Measurements from ENCODE around the gene BOD1L2. TPM values are rescaled to one million over a fixed set of nuclear protein-coding genes. Genes with fewer than 3 reads are reported as not detected.

The BOD1L2 gene
- not detected for polyA plus RNA-seq (ENCODE audit: insufficient read length in 4 of 4)

DNA sequence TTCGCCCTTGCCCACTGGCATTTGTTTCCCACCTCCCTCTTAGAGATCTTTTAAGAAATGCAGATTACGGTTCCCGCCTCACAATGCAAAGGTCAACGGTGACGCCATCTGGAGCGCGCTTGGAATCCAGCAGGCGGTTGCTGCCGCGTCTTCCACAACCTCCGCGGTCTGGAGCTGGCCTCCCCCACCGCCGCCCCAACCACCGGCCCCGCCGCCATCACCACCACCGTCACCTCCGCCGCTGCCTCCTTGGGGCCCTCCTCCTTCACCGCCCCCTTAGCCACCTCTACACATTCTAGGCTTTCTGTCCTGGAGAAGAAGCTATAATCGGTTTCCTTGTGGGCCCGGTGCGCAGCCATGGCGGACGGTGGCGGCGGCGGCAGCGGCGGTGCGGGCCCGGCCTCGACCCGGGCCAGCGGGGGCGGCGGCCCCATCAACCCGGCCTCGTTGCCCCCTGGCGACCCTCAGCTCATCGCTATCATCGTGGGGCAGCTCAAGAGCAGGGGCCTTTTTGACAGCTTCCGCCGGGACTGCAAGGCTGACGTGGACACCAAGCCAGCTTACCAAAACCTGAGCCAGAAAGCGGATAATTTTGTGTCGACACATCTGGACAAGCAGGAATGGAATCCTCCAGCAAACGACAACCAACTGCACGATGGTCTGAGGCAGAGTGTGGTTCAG, at the start of gene BOD1L2:
Gene BOD1L2 (plus strand): TSS at position 132 of the 681 bp plus-strand sequence. CDS start 226 bp downstream, at position 358.
- no peak for DNase-seq (ENCODE audit: low read depth in 4 of 4, low spot score in 3 of 4)

GRCh38 chr18:57107140-57107832, 39.6 kb upstream of the BOD1L2 start:
- DNase-seq (ENCODE audit: low read depth in 4 of 4, low spot score in 3 of 4) = peak; percentile 16 to 62 (median 42)

DNA sequence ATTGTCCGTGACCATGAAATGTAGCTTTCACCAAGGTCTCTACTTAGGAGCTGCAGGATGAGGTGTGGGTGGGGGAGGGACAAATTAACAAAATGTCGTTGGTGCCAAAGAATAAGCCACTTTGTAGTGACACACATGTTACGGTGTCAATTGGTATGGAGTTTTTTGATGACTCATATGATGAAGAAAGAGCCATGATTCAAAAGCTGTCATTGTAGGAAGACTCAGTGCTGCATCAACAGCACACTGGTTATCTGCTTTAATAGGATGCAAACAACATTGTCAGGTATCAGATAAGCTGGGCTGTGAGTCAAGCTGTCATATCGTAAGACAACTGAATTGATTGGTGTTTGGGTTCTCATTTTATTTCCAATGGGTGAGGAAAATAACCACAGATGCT, 36.6 kb upstream of the BOD1L2 start:
- no peak for DNase-seq (ENCODE audit: low read depth in 4 of 4, low spot score in 3 of 4)

- no peak for DNase-seq (ENCODE audit: low read depth in 4 of 4, low spot score in 3 of 4)
Observed at GRCh38 chr18:57113799-57114420, 33.0 kb upstream of the BOD1L2 start.

- no peak for DNase-seq (ENCODE audit: low read depth in 4 of 4, low spot score in 3 of 4)
Observed at GRCh38 chr18:57116598-57117132, 30.2 kb upstream of the BOD1L2 start.

- DNase-seq (ENCODE audit: low read depth in 4 of 4, low spot score in 3 of 4) = no peak
Observed at GRCh38 chr18:57121542-57122112, 25.3 kb upstream of the BOD1L2 start.

DNA sequence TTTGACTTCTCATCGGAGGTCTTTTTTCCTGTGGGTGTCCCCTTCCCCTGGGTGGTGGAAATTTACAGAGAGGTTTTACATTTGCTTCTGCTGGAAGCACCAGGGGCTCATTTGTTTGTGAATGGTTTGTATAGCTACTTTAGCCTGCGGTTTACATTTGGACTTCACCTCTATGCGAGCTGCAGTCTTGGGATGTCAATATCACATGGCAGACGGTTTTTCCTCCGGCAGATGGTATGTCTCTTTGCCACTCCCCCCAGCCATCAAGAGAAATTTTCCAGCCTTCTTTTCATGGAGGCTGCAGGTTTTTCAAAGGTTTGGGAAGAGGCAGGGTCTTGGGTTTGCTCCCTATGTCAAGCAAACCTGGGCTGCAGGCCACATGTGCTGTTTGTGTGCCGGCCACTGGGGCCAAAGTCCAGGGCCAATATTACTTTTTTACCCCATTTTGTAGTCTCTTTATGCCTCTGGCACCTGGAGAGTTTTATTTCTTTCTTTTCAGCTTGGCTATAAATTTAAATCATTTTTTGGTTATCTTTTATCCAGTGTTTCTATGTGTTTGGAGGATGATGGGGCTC, 23.9 kb upstream of the BOD1L2 start:
- no peak for DNase-seq (ENCODE audit: low read depth in 4 of 4, low spot score in 3 of 4)

- DNase-seq (ENCODE audit: low read depth in 4 of 4, low spot score in 3 of 4) = no peak
Observed at GRCh38 chr18:57125627-57126026, 21.3 kb upstream of the BOD1L2 start.

- no peak for DNase-seq (ENCODE audit: low read depth in 4 of 4, low spot score in 3 of 4)
Observed at GRCh38 chr18:57128220-57128932, 18.5 kb upstream of the BOD1L2 start.

GRCh38 chr18:57131101-57131500, 15.8 kb upstream of the BOD1L2 start:
- DNase-seq (ENCODE audit: low read depth in 4 of 4, low spot score in 3 of 4) = no peak

GRCh38 chr18:57131782-57132181, 15.1 kb upstream of the BOD1L2 start:
- no peak for DNase-seq (ENCODE audit: low read depth in 4 of 4, low spot score in 3 of 4)

DNA sequence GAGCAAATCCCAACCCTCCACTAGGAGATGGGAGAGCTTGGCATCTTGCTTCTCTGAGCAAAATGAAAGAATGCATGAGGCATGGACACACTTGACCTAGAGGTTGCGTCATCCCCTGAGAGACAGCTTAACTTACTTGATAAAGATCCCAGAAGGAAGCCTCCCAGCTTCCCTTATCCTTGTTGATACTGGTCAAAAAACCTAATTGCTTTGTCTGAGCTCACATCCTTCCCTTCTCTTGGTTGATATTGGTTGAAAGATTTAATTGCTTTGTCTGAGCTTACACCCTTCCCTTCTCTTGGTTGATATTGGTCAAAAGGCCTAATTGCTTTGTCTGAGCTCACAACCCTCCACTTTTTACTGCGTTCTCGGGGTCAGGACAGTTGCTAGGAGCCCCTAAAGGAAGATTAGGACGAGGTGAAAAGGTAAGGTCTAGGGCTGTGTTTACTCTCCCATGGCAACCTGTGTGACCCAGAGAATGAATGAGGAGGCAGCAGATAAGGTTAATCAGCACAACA, 12.2 kb upstream of the BOD1L2 start:
- no peak for DNase-seq (ENCODE audit: low read depth in 4 of 4, low spot score in 3 of 4)

DNA sequence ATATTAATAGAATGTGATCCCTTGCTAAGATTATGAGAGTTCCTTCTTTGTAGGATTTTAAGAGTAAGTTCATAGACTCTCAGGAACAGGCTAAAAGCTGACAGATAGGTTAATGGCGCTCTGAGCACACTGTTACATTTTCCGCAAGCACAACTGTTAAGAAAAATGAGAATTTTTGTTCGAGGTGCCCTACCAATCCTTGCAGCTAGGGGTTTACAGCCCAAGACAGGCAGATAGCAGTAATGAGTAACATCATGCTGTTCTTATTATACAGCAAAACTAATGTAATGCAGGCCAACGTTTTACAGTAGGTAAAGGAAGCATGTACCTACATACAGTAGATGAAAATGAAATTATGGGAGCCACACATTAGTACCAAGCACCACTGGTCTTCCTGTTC, 11.2 kb upstream of the BOD1L2 start:
- DNase-seq (ENCODE audit: low read depth in 4 of 4, low spot score in 3 of 4) = no peak

DNA sequence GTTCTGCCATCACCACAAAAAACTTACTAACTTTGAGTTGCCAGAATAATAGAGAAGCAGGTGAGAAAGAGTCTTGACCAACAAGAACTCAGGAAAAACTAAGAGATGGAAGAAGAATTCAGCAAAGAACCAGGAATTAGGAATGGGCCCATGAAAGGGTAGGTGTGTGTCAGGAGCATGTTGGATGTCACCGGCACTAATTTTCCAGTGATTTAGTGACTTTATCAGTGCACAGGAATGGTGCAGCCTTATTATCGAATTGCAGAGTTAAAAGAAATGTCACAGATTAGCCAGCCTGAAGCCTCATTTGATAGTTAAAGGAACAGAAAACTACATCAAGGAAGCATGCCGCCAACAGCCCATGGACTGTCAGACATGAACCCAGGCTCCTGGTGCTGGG, 9.0 kb upstream of the BOD1L2 start:
- no peak for DNase-seq (ENCODE audit: low read depth in 4 of 4, low spot score in 3 of 4)

GRCh38 chr18:57141208-57142129, 5.4 kb upstream of the BOD1L2 start:
- DNase-seq (ENCODE audit: low read depth in 4 of 4, low spot score in 3 of 4) = no peak

DNA sequence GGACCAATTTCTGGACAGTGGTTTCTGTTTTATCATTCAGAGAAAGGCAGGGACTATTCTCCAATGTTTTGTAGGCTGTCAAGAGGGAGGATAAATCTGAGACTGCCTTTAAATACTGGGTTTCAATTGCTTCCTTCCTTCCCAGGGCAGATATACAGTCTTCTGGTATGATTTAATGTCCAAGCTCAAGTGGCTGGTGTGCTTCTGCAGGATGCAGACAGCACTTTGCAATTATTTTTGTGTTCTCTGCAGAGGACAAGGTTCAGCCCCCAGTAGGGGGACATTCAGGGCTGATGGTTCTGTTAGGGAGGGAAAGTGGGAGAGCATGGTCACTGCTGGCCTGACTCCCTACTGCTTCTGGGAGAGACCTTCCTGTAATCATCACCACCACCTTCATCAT, 4.6 kb upstream of the BOD1L2 start:
- no peak for DNase-seq (ENCODE audit: low read depth in 4 of 4, low spot score in 3 of 4)

- DNase-seq (ENCODE audit: low read depth in 4 of 4, low spot score in 3 of 4) = no peak
Observed at GRCh38 chr18:57143265-57143664, 3.6 kb upstream of the BOD1L2 start.

- no peak for DNase-seq (ENCODE audit: low read depth in 4 of 4, low spot score in 3 of 4)
Observed at GRCh38 chr18:57148263-57148662, 1.4 kb downstream of the BOD1L2 start.

DNA sequence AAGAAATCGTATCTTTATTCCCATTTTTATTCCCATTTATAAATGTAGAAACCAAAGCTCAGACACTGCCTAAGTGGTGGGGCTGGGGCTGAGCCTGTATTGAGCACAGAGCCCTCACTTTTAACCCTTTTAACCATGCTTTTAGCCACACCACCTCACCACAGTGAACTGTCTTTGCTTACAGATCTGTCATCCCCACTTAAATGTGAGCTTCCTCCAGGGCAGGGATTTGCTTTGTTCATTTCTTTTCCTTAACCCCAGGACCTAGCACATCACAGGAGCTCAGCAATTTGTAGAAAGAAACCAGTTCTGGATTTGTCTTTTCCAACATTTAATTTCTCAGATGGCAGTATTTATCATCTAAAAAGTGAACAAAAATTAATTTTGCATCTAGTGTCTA, 2.2 kb downstream of the BOD1L2 start:
- no peak for DNase-seq (ENCODE audit: low read depth in 4 of 4, low spot score in 3 of 4)
